Stomach (tissue), 9 donors: ENCODE measurements around the gene STK32A. TPM values are rescaled to one million over a fixed set of nuclear protein-coding genes. Genes with fewer than 3 reads are reported as not detected.

Source experiments
- DNase-seq, 2 donors: peaks; one replicate each; pipeline versions ENCODE4 v3.0.0 to v3.0.0-alpha.2; 2013 to 2019
- H3K27ac ChIP-seq, 5 donors: fragments of 200-600 bp in 4 of 5; sonication (generic) in 4 of 5; one replicate each; pipeline ENCODE4 v1.5.1; 2013 to 2019; ENCODE audit warnings: mild to moderate bottlenecking in 1 of 5, moderate library complexity in 1 of 5
- H3K27me3 ChIP-seq, 3 donors: fragments of 200-600 bp; sonication (generic); one replicate each; pipeline ENCODE4 v1.5.1; 2017 to 2019; ENCODE audit warnings: mixed run types in 1 of 3
- H3K36me3 ChIP-seq, 4 donors: fragments of 200-600 bp; sonication (generic); 1 replicate in 3 of 4; 2 replicates in 1 of 4; pipeline ENCODE4 v1.5.1; 2016 to 2019
- H3K4me1 ChIP-seq, 4 donors: fragments of 200-600 bp; sonication (generic); one replicate each; pipeline ENCODE4 v1.5.1; 2016 to 2019
- H3K4me3 ChIP-seq, 4 donors: fragments of 200-600 bp; sonication (generic) in 3 of 4; one replicate each; pipeline ENCODE4 v1.5.1; 2016 to 2019; ENCODE audit warnings: mild to moderate bottlenecking in 1 of 4
- H3K9me3 ChIP-seq, 4 donors: fragments of 200-600 bp; sonication (generic); one replicate each; pipeline ENCODE4 v1.5.1; 2016 to 2019
- EP300 ChIP-seq: sonication (generic); formaldehyde crosslinking; IDR thresholded peaks from one replicate; pipeline ENCODE4 v1.6.1; 2017; ENCODE audit warnings: antibody characterized with exemption
- POLR2A ChIP-seq, 4 donors: fragments of 450-650 bp; IDR thresholded peaks; one replicate each; pipeline ENCODE4 v1.6.1; 2016; ENCODE audit warnings: antibody characterized with exemption in 4 of 4, control low read depth in 2 of 4, mild to moderate bottlenecking in 1 of 4, moderate library complexity in 1 of 4
- POLR2AphosphoS5 ChIP-seq, 3 donors: sonication (generic); formaldehyde crosslinking; IDR thresholded peaks; one replicate each; pipeline ENCODE4 v1.6.1; 2016; ENCODE audit warnings: antibody characterized with exemption in 3 of 3
- WGBS, 5 donors: extraction: QIAGEN DNeasy Blood & Tissue Kit in 3 of 5; methylation state at CpG; one replicate each; pipeline versions ENCODE4 v1.1.5 to v1.1.7; 2013 to 2018; 5-methylcytosine and 5-hydroxymethylcytosine counted together
- intact Hi-C: fragments of 100-400 bp; cut with DNase I; formaldehyde crosslinking; loops from one replicate; pipeline ENCODE4 v1.15.1; 2023; ENCODE audit warnings: low total_unique reads
- polyA plus RNA-seq, 3 donors: library from polyadenylated mRNA; stranded (reverse); fragments of 200-250 nt; gene quantifications; one replicate each; pipeline ENCODE4 v1.2.3, GENCODE V29; 2013
- total RNA-seq, 5 donors: library from RNA; depleted of rRNA; stranded (reverse); fragments of >200 nt; gene quantifications; one replicate each; pipeline versions ENCODE4 v1.1.0 to v1.2.3, GENCODE V29; 2014 to 2016
- TF ChIP-seq, protein P1 (sequence below), 7 experiments: fragments of 450-650 bp in 4 of 7; fragments of 200-600 bp in 3 of 7; sonication (generic) in 3 of 7; IDR thresholded peaks; one replicate each; pipeline ENCODE4 v1.5.1; 2016 to 2019; ENCODE audit warnings: antibody characterized with exemption in 7 of 7, control low read depth in 2 of 7, mild to moderate bottlenecking in 1 of 7
- donor health status: healthy with polysubstance abuse.
- donor health status: Bipolar disorder and iron deficiency.
- donor health status: healthy.

The STK32A gene
- total and polyA plus RNA-seq, 8 donors, result 0.48 to 29.7 (median 0.62) TPM

DNA sequence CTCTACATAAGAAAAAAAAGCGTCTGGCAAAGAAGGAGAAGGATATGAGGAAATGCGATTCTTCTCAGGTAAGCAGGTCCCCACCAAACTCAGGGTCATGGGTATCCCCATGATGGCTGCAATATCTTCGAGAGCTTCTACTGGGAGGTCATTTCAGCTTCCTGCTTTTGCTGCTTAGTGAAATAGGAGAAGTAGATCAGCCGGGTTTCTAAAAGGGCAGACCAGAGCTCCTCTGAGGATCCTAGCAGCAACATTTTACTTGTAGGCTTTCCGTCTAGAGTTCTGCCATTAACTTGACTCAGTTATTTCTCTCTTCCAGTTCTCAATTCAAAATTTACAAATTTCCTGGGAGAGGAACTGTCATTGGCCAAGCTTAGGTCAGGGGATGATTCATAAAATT, 140.3 kb downstream of the STK32A start:
- Histone ChIP-seq H3K9me3 (no peaks in the 10 kb centered on the region), H3K27ac (no peak overlapping the region), H3K27me3 (no peaks in the 10 kb centered on the region), H3K4me3 (no peak overlapping the region), H3K36me3 (no peaks in the 10 kb centered on the region), H3K4me1 (no peaks in the 10 kb centered on the region)
- TF ChIP-seq POLR2A (IDR thresholded peaks at IDR 0.05), result no peak
- TF ChIP-seq, protein P1, sequence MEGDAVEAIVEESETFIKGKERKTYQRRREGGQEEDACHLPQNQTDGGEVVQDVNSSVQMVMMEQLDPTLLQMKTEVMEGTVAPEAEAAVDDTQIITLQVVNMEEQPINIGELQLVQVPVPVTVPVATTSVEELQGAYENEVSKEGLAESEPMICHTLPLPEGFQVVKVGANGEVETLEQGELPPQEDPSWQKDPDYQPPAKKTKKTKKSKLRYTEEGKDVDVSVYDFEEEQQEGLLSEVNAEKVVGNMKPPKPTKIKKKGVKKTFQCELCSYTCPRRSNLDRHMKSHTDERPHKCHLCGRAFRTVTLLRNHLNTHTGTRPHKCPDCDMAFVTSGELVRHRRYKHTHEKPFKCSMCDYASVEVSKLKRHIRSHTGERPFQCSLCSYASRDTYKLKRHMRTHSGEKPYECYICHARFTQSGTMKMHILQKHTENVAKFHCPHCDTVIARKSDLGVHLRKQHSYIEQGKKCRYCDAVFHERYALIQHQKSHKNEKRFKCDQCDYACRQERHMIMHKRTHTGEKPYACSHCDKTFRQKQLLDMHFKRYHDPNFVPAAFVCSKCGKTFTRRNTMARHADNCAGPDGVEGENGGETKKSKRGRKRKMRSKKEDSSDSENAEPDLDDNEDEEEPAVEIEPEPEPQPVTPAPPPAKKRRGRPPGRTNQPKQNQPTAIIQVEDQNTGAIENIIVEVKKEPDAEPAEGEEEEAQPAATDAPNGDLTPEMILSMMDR (IDR thresholded peaks at IDR 0.05), result no peak
- no peak for TF ChIP-seq POLR2AphosphoS5 (IDR thresholded peaks at IDR 0.05)
- TF ChIP-seq EP300, result no peak
- intact Hi-C loops, result no loop called here
- WGBS, 5 donors, result 76 to 84% (median 82%) methylated on average over 5 of the region's 5 CpGs
- DNase-seq, result no peak

DNA sequence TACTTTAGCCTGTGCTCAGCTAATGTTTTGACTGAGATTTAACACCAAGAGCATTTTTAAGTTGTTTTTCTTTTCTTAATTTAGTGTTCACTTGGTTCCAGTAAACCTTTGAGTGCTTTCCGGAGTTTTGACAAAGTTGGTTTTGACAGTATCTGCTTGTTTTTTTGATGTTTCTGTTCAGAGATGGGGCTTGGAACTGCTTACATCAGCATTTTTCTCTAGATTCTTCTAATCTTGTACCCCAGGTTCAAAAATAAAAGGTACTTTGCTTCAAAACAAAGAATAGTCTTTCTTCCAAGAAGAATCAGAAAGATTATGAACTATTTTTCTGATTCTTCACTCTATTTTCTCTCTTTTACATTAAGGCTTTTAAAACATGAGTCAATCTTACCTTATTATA, 142.9 kb downstream of the STK32A start:
- WGBS, 5 donors, result 79 to 93% (median 83%) methylated on average over 1 of the region's 1 CpG
- TF ChIP-seq POLR2A (IDR thresholded peaks at IDR 0.05) (no peak), POLR2AphosphoS5 (IDR thresholded peaks at IDR 0.05) (no peak), EP300 (no peak)
- TF ChIP-seq, protein P1 (IDR thresholded peaks at IDR 0.05), result no peak
- intact Hi-C loops, result no loop called here
- no peak for DNase-seq
- no peaks in the 10 kb centered on the region for H3K4me1 ChIP-seq
- H3K4me3 ChIP-seq, result no peak overlapping the region
- H3K36me3 ChIP-seq, result no peaks in the 10 kb centered on the region
- H3K27me3 ChIP-seq, result no peaks in the 10 kb centered on the region
- H3K9me3 ChIP-seq, result no peaks in the 10 kb centered on the region
- H3K27ac ChIP-seq, result no peak overlapping the region

DNA sequence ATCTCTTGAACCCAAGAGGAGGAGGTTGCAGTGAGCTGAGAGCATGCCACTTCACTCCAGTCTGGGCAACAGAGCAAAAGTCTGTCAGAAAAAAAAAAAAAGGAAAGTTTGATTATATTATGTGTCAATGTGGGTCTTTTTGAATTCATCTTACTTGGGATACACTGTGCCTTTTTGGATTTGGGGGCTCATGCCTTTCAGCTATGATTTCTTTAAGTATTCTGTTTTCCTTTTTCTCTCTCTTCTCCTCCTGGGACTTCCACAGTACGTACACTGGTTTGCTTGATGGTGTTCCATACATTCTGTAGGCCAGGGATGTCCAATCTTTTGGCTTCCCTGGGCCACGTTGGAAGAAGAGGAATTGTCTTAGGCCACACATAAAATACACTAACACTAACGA, 146.7 kb downstream of the STK32A start:
- H3K9me3 ChIP-seq, result no peaks in the 10 kb centered on the region
- no peak overlapping the region for H3K4me3 ChIP-seq
- no peak overlapping the region for H3K27ac ChIP-seq
- no peaks in the 10 kb centered on the region for H3K27me3 ChIP-seq
- no peaks in the 10 kb centered on the region for H3K4me1 ChIP-seq
- TF ChIP-seq POLR2A (IDR thresholded peaks at IDR 0.05) (no peak), POLR2AphosphoS5 (IDR thresholded peaks at IDR 0.05) (no peak), EP300 (no peak)
- TF ChIP-seq, protein P1 (IDR thresholded peaks at IDR 0.05), result no peak
- no peaks in the 10 kb centered on the region for H3K36me3 ChIP-seq
- DNase-seq, result no peak
- WGBS, 5 donors, result 78 to 95% (median 84%) methylated on average over 3 of the region's 3 CpGs
- intact Hi-C loops, result no loop called here

DNA sequence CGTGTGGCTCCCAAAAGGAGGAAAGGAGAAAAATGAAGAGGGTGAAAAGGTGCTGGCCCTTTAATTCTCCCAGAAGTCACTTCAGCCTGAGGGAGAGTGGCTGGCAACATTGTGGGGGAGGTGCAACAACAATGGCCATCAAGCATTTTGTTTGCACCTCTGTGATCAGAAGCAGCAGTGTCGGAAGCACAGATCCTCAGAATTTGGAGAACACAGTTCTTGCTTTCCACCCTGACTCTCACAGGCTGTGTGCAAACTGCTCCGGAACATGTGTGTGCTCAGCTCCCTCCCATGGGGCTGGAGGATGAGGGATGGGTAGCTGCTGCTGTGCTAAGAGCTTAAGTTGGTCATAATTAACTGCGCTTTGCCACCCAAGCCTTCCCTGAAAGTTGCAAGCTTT, 147.9 kb downstream of the STK32A start:
- H3K36me3 ChIP-seq, result no peaks in the 10 kb centered on the region
- WGBS, 5 donors, result 60 to 77% (median 70%) methylated on average over 4 of the region's 4 CpGs
- no peaks in the 10 kb centered on the region for H3K9me3 ChIP-seq
- intact Hi-C loops, result no loop called here
- no peak overlapping the region for H3K27ac ChIP-seq
- no peak for TF ChIP-seq POLR2A (IDR thresholded peaks at IDR 0.05)
- no peak for TF ChIP-seq EP300
- TF ChIP-seq, protein P1 (IDR thresholded peaks at IDR 0.05), result no peak
- TF ChIP-seq POLR2AphosphoS5 (IDR thresholded peaks at IDR 0.05), result no peak
- H3K4me3 ChIP-seq, result no peak overlapping the region
- DNase-seq, result no peak
- H3K4me1 ChIP-seq, result no peaks in the 10 kb centered on the region
- no peaks in the 10 kb centered on the region for H3K27me3 ChIP-seq
